K562 (cell line): ENCODE measurements around the gene BAIAP2. TPM values are rescaled to one million over a fixed set of nuclear protein-coding genes. Genes with fewer than 3 reads are reported as not detected.
A peak's percentile ranks its signal among the peaks of the same experiment; 100 is the strongest.

Experiments
- ATF7 ChIP-seq: fragments of 450-650 bp; IDR thresholded peaks from 2 replicates; pipeline ENCODE4 v1.7.1; 2014; ENCODE audit warnings: mild to moderate bottlenecking, moderate library complexity
- CBFB ChIP-seq: sonication (generic); formaldehyde crosslinking; IDR thresholded peaks from 2 replicates; pipeline ENCODE4 v1.4.0; 2020; ENCODE audit warnings: mild to moderate bottlenecking, missing genetic modification reagents
- CC2D1A ChIP-seq: fragments of 450-650 bp; IDR thresholded peaks from 2 replicates; pipeline ENCODE4 v1.6.1; 2017; ENCODE audit warnings: mild to moderate bottlenecking
- JUN ChIP-seq, 2 experiments: sonication (generic) in 1 of 2; formaldehyde crosslinking in 1 of 2; IDR thresholded peaks; 2 replicates each; pipeline versions ENCODE4 v1.6.1 to v1.8.0; 2012 to 2022; ENCODE audit warnings: borderline replicate concordance in 2 of 2, mild to moderate bottlenecking in 2 of 2, improper control_type of control experiment in 1 of 2, low read depth in 1 of 2, low read length in 1 of 2, missing genetic modification reagents in 1 of 2
- MTA3 ChIP-seq: fragments of 450-650 bp; formaldehyde crosslinking; IDR thresholded peaks from 2 replicates; pipeline ENCODE4 v1.6.1; 2017; ENCODE audit warnings: mild to moderate bottlenecking, borderline replicate concordance
- MXI1 ChIP-seq: IDR thresholded peaks from 2 replicates; pipeline ENCODE4 v1.6.1; 2011; ENCODE audit warnings: low read depth, mild to moderate bottlenecking, improper control_type of control experiment, low read length
- MYC ChIP-seq, 2 experiments: fragments of 250-450 bp in 1 of 2; sonication (Bioruptor Pico) in 1 of 2; IDR thresholded peaks; 2 replicates each; pipeline versions ENCODE4 v1.5.1 to v1.6.1; 2012 to 2021; ENCODE audit warnings: low read depth in 2 of 2, borderline replicate concordance in 1 of 2, improper control_type of control experiment in 1 of 2, low read length in 1 of 2, mild to moderate bottlenecking in 1 of 2, moderate library complexity in 1 of 2
- NEUROD1 ChIP-seq: fragments of 150-350 bp; IDR thresholded peaks from 2 replicates; pipeline ENCODE4 v1.6.1; 2014; ENCODE audit warnings: borderline replicate concordance, low read length, low read depth; ENCODE audit not compliant: partially characterized antibody
- RNF2 ChIP-seq: sonication (generic); IDR thresholded peaks from 2 replicates; pipeline ENCODE4 v1.6.1; 2016
- TAF1 ChIP-seq: IDR thresholded peaks from 2 replicates; pipeline ENCODE4 v1.6.1; 2011; ENCODE audit warnings: mild to moderate bottlenecking, low read length, moderate library complexity; ENCODE audit not compliant: insufficient read depth, control insufficient read depth, severe bottlenecking; ENCODE audit errors: extremely low read depth
- TCF3 ChIP-seq: sonication (generic); formaldehyde crosslinking; IDR thresholded peaks from 2 replicates; pipeline ENCODE4 v1.4.0; 2020; ENCODE audit warnings: mild to moderate bottlenecking, missing genetic modification reagents
- polyA plus RNA-seq, 8 experiments: library from polyadenylated mRNA; depleted of rRNA in 4 of 8; stranded (reverse) in 5 of 8; unstranded in 3 of 8; fragments of >200 nt; fragmentation: Nextera tagmentation in 2 of 8; fragmentation: Illumina TruSeq in 1 of 8; extraction: Ambion mirVana in 2 of 8; extraction: Trizol in 1 of 8; gene quantifications; 2 replicates each; pipeline versions ENCODE4 v1.2.1 to v1.2.3, GENCODE V29; 2011 to 2014; ENCODE audit warnings: inconsistent platforms in 1 of 8, missing spikeins in 1 of 8
- total RNA-seq, 7 experiments: library from RNA; depleted of rRNA in 6 of 7; stranded (reverse); fragments of >200 nt in 6 of 7; fragmentation: Illumina TruSeq in 2 of 7; extraction: Trizol in 2 of 7; gene quantifications; 2 replicates each; pipeline versions ENCODE4 v1.2.1 to v1.2.3, GENCODE V29; 2011 to 2021; ENCODE audit warnings: low replicate concordance in 1 of 7
- TF ChIP-seq, protein P1 (sequence below): fragments of 450-650 bp; IDR thresholded peaks from 2 replicates; pipeline ENCODE4 v1.6.1; 2018; ENCODE audit not compliant: partially characterized antibody

The BAIAP2 gene
- total and polyA plus RNA-seq, 9 of the 15 experiments (the other 6 are each of a cell fraction or from before 2014, with no cell fraction given): 2.3 to 51.6 (median 18.4) TPM

DNA sequence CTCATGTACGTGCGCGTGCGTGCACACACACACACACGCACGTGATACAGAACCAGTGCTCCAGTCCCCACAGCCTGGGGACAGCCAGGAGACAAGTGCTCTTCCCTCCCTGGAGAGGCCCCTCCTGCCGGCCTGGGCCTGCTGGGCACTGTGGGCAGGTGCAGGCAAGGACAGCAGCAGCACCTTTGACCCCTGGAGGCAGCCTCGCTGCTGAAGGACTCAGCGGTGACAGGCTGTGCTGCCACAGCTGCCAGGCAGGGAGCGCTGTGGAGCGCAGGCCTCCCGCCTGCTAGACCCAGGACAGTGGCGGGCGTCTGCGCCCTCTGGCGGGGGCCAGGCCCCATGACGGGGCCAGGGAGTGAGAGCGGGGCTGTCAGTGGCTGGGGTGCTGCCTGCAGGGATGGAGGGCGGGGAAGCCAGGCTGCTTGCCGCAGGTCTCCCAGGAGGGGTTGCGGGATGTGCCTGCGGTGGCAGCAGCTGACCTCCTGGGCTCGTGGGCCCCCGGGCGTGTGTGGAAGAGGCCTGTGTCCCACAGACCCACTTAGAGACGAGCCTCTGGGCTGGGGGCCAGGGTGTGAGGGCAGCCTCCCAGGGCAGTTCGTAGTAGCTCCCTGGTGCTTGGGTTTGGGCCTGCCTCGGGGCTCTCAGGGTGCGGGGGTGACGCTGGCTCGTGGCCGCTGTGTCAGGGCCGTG is 66.8 kb downstream of the BAIAP2 start (continued):
- TF ChIP-seq RNF2 (no peak), MYC (IDR thresholded peaks at IDR 0.05; ENCODE audit: low read depth, low read length) (peak; percentile 70), MYC (CRISPR knock-in tag; IDR thresholded peaks at IDR 0.05; ENCODE audit: borderline replicate concordance, low read depth) (no peak), CBFB (CRISPR knock-in tag) (peak; percentile 17; the same call in 1 of the 2 replicates), MTA3 (peak; percentile 66; the same call in 1 of the 2 replicates), JUN (IDR thresholded peaks at IDR 0.05; ENCODE audit: borderline replicate concordance, low read depth, low read length) (peak; percentile 80; the same call in 1 of the 2 replicates), JUN (CRISPR knock-in tag; IDR thresholded peaks at IDR 0.05; ENCODE audit: borderline replicate concordance) (no peak), ATF7 (peak; percentile 39; the same call in 1 of the 2 replicates), MXI1 (0 out of 2 replicates have a peak, but pooled peaks have one; percentile 38), TCF3 (CRISPR knock-in tag) (peak; percentile 36; the same call in 1 of the 2 replicates), TAF1 (no peak), NEUROD1 (peak; percentile 58), CC2D1A (0 out of 2 replicates have a peak, but pooled peaks have one; percentile 17)
- TF ChIP-seq, protein P1, sequence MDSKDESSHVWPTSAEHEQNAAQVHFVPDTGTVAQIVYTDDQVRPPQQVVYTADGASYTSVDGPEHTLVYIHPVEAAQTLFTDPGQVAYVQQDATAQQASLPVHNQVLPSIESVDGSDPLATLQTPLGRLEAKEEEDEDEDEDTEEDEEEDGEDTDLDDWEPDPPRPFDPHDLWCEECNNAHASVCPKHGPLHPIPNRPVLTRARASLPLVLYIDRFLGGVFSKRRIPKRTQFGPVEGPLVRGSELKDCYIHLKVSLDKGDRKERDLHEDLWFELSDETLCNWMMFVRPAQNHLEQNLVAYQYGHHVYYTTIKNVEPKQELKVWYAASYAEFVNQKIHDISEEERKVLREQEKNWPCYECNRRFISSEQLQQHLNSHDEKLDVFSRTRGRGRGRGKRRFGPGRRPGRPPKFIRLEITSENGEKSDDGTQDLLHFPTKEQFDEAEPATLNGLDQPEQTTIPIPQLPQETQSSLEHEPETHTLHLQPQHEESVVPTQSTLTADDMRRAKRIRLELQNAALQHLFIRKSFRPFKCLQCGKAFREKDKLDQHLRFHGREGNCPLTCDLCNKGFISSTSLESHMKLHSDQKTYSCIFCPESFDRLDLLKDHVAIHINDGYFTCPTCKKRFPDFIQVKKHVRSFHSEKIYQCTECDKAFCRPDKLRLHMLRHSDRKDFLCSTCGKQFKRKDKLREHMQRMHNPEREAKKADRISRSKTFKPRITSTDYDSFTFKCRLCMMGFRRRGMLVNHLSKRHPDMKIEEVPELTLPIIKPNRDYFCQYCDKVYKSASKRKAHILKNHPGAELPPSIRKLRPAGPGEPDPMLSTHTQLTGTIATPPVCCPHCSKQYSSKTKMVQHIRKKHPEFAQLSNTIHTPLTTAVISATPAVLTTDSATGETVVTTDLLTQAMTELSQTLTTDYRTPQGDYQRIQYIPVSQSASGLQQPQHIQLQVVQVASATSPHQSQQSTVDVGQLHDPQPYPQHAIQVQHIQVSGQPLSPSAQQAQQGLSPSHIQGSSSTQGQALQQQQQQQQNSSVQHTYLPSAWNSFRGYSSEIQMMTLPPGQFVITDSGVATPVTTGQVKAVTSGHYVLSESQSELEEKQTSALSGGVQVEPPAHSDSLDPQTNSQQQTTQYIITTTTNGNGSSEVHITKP: peak; percentile 21
